ENCODE data around the gene BROX.
"Not testable (repeated sequence)": the region's sequence is repeated elsewhere in the genome, so short reads cannot be mapped to it uniquely, and the experiment has no call there.

Gene BROX

DNA sequence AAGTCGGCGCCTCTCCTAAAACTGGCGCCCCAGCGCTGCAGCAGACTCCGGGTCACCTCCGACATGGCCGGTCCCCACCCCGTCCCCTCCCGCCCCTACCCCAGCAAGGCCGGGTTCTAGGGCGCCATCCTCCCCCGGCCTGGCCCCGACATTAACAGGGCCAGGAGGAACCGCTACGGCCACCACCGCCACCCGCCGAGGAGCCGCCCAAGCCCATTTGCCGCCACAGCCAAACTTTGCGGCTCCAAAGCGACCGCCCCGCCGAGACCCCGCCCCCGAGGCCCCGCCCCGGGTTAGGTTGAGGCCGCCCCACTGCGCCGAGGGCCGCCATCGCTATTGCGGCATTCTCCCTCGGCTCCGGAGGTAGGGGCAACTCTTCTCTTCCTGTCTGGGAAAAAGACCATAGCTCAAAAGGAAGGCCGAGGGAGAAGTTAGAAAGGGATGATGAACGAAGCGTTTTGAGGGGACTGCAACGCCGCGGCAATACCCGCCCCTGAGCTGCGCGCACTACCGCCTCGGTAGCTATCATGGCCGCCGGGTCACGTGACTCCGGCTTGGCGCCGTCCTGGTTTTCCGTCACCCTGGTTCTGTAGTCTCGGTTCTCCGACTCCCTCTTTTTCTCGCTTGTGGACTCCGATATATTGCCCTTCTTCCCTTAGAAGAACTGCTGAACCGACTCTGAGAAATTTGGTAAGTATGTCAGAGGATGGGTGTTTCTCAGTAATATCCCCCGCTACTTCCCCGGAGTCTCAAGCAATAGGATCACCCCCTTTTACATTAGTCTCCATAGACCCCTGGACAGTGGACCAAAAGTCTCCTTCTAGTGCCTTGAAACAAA, at the start of gene BROX, which contains the start of gene AIDA (continued):
- TF ChIP-seq YY2 (tag by site-specific recombination; IDR thresholded peaks at IDR 0.05) (peak; percentile 98), REPIN1 (tag by site-specific recombination; IDR thresholded peaks at IDR 0.05; ENCODE audit: low read depth) (no peak), ZFP69B (tag by site-specific recombination; IDR thresholded peaks at IDR 0.05) (peak; percentile 74), KLF9 (tag by site-specific recombination; IDR thresholded peaks at IDR 0.05; ENCODE audit: low read depth) (peak; percentile 57; the same call in 1 of the 2 replicates)

DNA sequence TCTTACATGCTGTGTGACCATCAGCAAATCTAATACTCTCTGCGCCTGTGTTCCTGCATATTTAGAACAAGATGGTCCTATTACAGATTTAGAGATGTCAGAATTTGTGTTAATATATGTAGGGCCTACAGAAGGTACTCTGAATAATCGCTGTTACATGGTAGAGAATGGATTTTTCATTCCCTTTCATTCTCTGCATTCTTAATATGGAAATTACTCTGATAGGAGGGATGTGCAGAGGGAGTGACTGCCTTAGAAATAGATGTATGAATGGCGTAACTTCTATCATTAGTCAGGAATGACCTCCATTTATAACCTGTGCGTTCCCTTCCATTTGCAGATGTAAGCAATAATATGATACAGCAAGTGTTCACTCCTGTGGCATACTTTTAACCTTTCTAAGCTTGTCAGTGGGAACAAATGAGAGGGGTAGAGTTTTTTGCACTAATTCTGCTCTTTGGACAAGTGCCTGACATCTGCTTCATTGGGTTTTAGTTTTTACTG, 48.9 kb upstream of the BROX start:
- Histone ChIP-seq H3K36me3 (ENCODE audit: control insufficient read depth in 2 of 2, insufficient read depth in 1 of 2, low read length in 2 of 2) (peaks cover 62 to 92% of the 10 kb centered on the region in 2 experiments), H3K4me3 (ENCODE audit: low read depth, low read length) (no peak overlapping the region), H3K27ac (ENCODE audit: extremely low read depth, low read depth, low read length) (no peak overlapping the region), H3K9me3 (ENCODE audit: control insufficient read depth, insufficient read depth, low read depth, low read length) (no peaks in the 10 kb centered on the region), H3K4me1 (ENCODE audit: control insufficient read depth, insufficient read depth, low read length) (no peaks in the 10 kb centered on the region)
- POLR2A ChIA-PET = no interaction called here
- TF ChIP-seq HOXA7 (CRISPR knock-in tag; IDR thresholded peaks at IDR 0.05; ENCODE audit: borderline replicate concordance) (no peak), ZNF501 (tag by site-specific recombination; IDR thresholded peaks at IDR 0.05) (no peak), ZNF221 (tag by site-specific recombination; IDR thresholded peaks at IDR 0.05; ENCODE audit: borderline replicate concordance) (no peak), SCRT2 (tag by site-specific recombination; IDR thresholded peaks at IDR 0.05) (no peak), ZNF555 (tag by site-specific recombination; conservative IDR thresholded peaks at IDR 0.05) (no peak)
- CTCF ChIA-PET = interaction anchor here (0.6 kb wide), 1 partner anchor 132 kb away, joined by 3 read pairs; no protein-coding TSS in a partner anchor

DNA sequence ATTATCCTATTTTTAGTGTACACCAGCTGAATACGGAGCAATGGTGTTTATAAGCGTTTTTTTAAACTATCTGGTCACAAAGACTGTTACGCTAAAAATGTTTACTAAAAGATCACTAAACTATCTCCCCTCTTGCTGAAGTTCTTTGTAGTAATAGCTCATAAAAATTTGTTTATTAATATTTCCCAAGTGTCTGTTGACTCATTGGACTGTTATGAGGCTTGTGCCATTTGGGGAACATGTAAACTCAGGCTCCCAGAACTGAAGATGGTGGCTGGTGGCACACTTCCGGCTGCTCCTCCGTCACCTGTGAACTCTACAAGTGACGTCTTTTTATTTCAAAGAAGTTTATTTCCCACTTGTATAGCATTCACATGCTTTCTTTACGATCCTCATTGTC, 46.4 kb upstream of the BROX start:
- H3K4me3 ChIP-seq (ENCODE audit: low read depth, low read length) = no peak overlapping the region
- H3K27ac ChIP-seq (ENCODE audit: extremely low read depth, low read depth, low read length) = no peak overlapping the region
- CTCF ChIA-PET = no interaction called here
- TF ChIP-seq AEBP2 (tag by site-specific recombination; IDR thresholded peaks at IDR 0.05; ENCODE audit: borderline replicate concordance) (no peak), ZNF664 (tag by site-specific recombination; IDR thresholded peaks at IDR 0.05) (peak; percentile 17; the same call in 1 of the 2 replicates), KLF16 (tag by site-specific recombination; IDR thresholded peaks at IDR 0.05) (no peak), ZNF221 (tag by site-specific recombination; IDR thresholded peaks at IDR 0.05; ENCODE audit: borderline replicate concordance) (no peak)
- H3K36me3 ChIP-seq (ENCODE audit: control insufficient read depth in 2 of 2, insufficient read depth in 1 of 2, low read length in 2 of 2) = peaks cover 48 to 79% of the 10 kb centered on the region in 2 experiments
- POLR2A ChIA-PET = no interaction called here
- H3K4me1 ChIP-seq (ENCODE audit: control insufficient read depth, insufficient read depth, low read length) = no peaks in the 10 kb centered on the region
- no peaks in the 10 kb centered on the region for H3K9me3 ChIP-seq (ENCODE audit: control insufficient read depth, insufficient read depth, low read depth, low read length)

DNA sequence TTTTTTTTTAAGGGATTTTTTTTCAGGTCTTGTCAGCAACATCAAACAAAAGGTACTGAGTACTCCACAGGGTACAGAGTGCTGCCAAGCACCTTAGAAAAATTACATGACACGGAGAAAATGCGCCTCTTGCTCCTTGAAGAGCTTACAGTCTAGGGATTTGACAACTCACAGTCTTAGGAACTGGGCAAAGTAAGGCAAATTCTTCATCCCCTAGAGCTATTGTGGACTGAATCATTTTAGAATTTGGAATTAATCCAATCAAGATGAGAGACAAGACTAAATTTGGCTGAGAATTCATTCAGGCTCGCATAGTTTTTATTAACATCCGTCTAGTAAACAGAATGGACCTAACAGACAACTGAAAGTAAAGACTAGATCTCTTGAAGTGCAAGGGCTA, 44.2 kb upstream of the BROX start:
- H3K9me3 ChIP-seq (ENCODE audit: control insufficient read depth, insufficient read depth, low read depth, low read length); H3K4me3 ChIP-seq (ENCODE audit: low read depth, low read length); H3K27ac ChIP-seq (ENCODE audit: extremely low read depth, low read depth, low read length); H3K4me1 ChIP-seq (ENCODE audit: control insufficient read depth, insufficient read depth, low read length); CTCF ChIA-PET; POLR2A ChIA-PET: not testable (repeated sequence)
- H3K36me3 ChIP-seq (ENCODE audit: control insufficient read depth in 2 of 2, insufficient read depth in 1 of 2, low read length in 2 of 2) = peaks cover 35 to 72% of the 10 kb centered on the region in 2 experiments

DNA sequence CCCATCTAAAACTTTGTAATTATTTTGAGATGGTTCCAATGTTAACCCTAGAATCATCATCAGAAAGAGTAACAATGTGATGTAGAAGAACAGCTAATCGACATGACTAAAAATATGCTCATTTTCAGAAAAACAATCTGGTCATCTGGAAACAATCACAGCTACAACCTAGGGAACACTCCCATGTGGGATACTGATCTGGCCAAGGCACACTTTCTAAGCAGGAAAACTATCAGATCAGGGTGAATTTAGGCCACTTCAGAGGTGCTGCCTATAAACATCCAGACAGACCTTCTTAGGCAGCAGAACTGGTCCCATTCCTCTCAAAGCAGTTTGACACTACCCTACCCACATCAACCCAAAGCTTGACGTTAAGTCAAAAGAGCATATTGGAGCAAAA, 43.3 kb upstream of the BROX start:
- peaks cover 29 to 66% of the 10 kb centered on the region in 2 experiments for H3K36me3 ChIP-seq (ENCODE audit: control insufficient read depth in 2 of 2, insufficient read depth in 1 of 2, low read length in 2 of 2)
- CTCF ChIA-PET; H3K4me3 ChIP-seq (ENCODE audit: low read depth, low read length); POLR2A ChIA-PET; H3K4me1 ChIP-seq (ENCODE audit: control insufficient read depth, insufficient read depth, low read length); H3K27ac ChIP-seq (ENCODE audit: extremely low read depth, low read depth, low read length); H3K9me3 ChIP-seq (ENCODE audit: control insufficient read depth, insufficient read depth, low read depth, low read length): not testable (repeated sequence)

Data from HEK293 (cell line).